Thoracic aorta (tissue), 2 donors: Measurements from ENCODE around the gene PPP1R12A. TPM values are rescaled to one million over a fixed set of nuclear protein-coding genes. Genes with fewer than 3 reads are reported as not detected.

ENCODE experiments used
- ATAC-seq: fragments of 150-250 bp; one replicate; pipeline ENCODE4 v1.8.0; 2017; ENCODE audit warnings: low read depth; ENCODE audit not compliant: insufficient number of reproducible peaks, low FRiP score
- DNase-seq: peaks from one replicate; pipeline ENCODE4 v3.0.0-alpha.2; 2020; ENCODE audit warnings: low spot score
- H3K27ac ChIP-seq, 2 donors: fragments of 200-600 bp; sonication (generic); 1 replicate in 1 of 2; 2 replicates in 1 of 2; pipeline ENCODE4 v1.5.1; 2016; ENCODE audit warnings: mild to moderate bottlenecking in 2 of 2, moderate library complexity in 2 of 2
- H3K27me3 ChIP-seq: fragments of 200-600 bp; sonication (generic); replicated peaks from 2 replicates; pipeline ENCODE4 v1.6.0; 2016; ENCODE audit warnings: mild to moderate bottlenecking; ENCODE audit not compliant: insufficient read depth
- H3K36me3 ChIP-seq: fragments of 200-600 bp; sonication (generic); one replicate; pipeline ENCODE4 v1.5.1; 2016
- H3K4me1 ChIP-seq, 2 donors: fragments of 200-600 bp; sonication (generic); 1 replicate in 1 of 2; 2 replicates in 1 of 2; pipeline versions ENCODE4 v1.5.1 to v1.6.0; 2016; ENCODE audit warnings: low read depth in 2 of 2, mild to moderate bottlenecking in 1 of 2; ENCODE audit not compliant: control insufficient read depth in 1 of 2
- H3K4me3 ChIP-seq: fragments of 200-600 bp; sonication (generic); 2 replicates; pipeline ENCODE4 v1.5.1; 2016; ENCODE audit warnings: mild to moderate bottlenecking
- H3K9me3 ChIP-seq: fragments of 200-600 bp; sonication (generic); 2 replicates; pipeline ENCODE4 v1.5.1; 2016
- CTCF ChIP-seq: fragments of 200-600 bp; sonication (generic); IDR thresholded peaks from one replicate; pipeline ENCODE4 v1.5.1; 2019; ENCODE audit warnings: antibody characterized with exemption
- total RNA-seq, 2 donors: library from RNA; depleted of rRNA; stranded (reverse); fragments of >200 nt; gene quantifications; one replicate each; pipeline versions ENCODE4 v1.1.0 to v1.2.3, GENCODE V29; 2016

The PPP1R12A gene
- total RNA-seq, 2 donors from 2014 or later: 151 to 199 TPM

DNA sequence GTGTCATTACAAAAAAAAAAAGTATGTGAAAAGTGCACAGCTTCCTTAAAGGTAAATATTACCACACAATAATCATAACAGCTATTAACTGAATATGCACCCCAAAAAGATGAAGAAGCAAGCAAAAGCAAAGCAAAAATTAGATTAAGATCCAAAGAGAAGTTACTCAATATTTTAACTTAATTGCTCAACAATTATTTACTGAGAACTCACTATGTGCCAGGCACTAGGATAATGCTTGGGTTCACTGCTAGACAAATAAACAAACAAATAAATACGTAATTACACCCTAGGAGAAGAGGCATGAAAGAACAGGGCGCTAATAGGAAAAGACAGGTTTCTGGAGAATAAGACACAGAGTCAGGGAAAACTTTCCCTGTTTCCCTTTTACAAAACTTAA lies 33.4 kb downstream of the PPP1R12A start:
- no peak for DNase-seq
- H3K9me3 ChIP-seq: no peaks in the 10 kb centered on the region
- peaks cover 58 to 87% of the 10 kb centered on the region in 2 donors for H3K4me1 ChIP-seq
- H3K36me3 ChIP-seq: no peaks in the 10 kb centered on the region
- ATAC-seq: no peak
- no peak for TF ChIP-seq CTCF
- no peak overlapping the region for H3K27ac ChIP-seq
- H3K27me3 ChIP-seq: no peaks in the 10 kb centered on the region
- H3K4me3 ChIP-seq: no peak overlapping the region

GRCh38 chr12:79900951-79901350 lies 33.9 kb downstream of the PPP1R12A start:
- no peaks in the 10 kb centered on the region for H3K27me3 ChIP-seq
- peaks cover 58 to 90% of the 10 kb centered on the region in 2 donors for H3K4me1 ChIP-seq
- H3K36me3 ChIP-seq: no peaks in the 10 kb centered on the region
- no peaks in the 10 kb centered on the region for H3K9me3 ChIP-seq
- DNase-seq (no peak), ATAC-seq (no peak)
- H3K27ac ChIP-seq: no peak overlapping the region
- TF ChIP-seq CTCF: no peak
- H3K4me3 ChIP-seq: no peak overlapping the region

DNA sequence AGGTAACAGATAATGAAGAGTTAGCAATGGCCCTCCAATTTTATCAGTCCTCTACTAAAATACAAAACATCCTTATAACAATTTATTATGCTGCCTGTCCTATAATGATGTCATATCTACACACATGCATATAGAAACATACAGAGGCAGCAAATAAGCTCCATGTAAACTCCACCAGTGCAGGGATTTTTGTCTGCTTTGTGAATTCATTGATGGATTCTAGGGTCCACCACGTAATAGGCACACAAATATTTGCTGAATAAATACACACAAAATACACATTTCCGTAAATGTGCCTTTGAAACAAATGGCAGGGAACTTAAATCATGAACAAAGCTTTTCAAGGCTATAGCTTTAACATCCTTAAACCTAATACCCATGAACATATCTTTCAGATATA lies 34.7 kb downstream of the PPP1R12A start:
- no peaks in the 10 kb centered on the region for H3K36me3 ChIP-seq
- no peaks in the 10 kb centered on the region for H3K27me3 ChIP-seq
- H3K4me3 ChIP-seq: no peak overlapping the region
- ATAC-seq: no peak
- no peak for TF ChIP-seq CTCF
- peaks cover 51 to 91% of the 10 kb centered on the region in 2 donors for H3K4me1 ChIP-seq
- no peaks in the 10 kb centered on the region for H3K9me3 ChIP-seq
- no peak overlapping the region for H3K27ac ChIP-seq
- no peak for DNase-seq

DNA sequence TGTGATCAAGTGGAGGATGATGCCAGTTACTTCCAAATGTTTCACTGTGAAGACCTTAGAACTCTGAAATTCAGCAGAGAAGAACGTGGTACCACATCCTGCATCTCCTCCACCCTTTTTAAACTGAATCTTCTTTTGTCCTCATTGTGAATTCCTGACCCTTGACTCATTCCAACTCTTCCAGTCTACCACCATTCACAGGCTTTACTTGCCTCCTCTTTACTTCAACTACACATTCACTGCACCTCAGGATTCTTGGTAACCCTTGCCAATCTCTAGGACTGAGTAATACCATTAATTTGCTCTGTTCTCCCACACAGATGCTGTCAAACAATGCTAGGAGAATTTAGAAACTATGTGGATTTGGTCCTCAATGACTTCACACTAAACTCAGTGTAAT lies 37.3 kb downstream of the PPP1R12A start:
- no peak for ATAC-seq

GRCh38 chr12:79895804-79896203 lies 39.1 kb downstream of the PPP1R12A start:
- ATAC-seq: no peak
- no peak overlapping the region for H3K4me3 ChIP-seq
- no peak for TF ChIP-seq CTCF

More for the DNA sequence above, 37.3 kb downstream of the PPP1R12A start:
- no peak overlapping the region for H3K4me3 ChIP-seq
- H3K36me3 ChIP-seq: no peaks in the 10 kb centered on the region
- no peak for DNase-seq
- peaks cover 60 to 92% of the 10 kb centered on the region in 2 donors for H3K4me1 ChIP-seq
- no peaks in the 10 kb centered on the region for H3K27me3 ChIP-seq
- TF ChIP-seq CTCF: no peak
- peak overlapping the region in 1 of 2 donors; percentile 51 for H3K27ac ChIP-seq
- no peaks in the 10 kb centered on the region for H3K9me3 ChIP-seq

More at GRCh38 chr12:79895804-79896203, 39.1 kb downstream of the PPP1R12A start:
- Histone ChIP-seq H3K27ac (no peak overlapping the region), H3K9me3 (no peaks in the 10 kb centered on the region), H3K36me3 (no peaks in the 10 kb centered on the region), H3K27me3 (no peaks in the 10 kb centered on the region), H3K4me1 (peaks cover 49 to 74% of the 10 kb centered on the region in 2 donors)
- DNase-seq: no peak
